ENCODE data around the gene PCDH15. TPM values are rescaled to one million over a fixed set of nuclear protein-coding genes. Genes with fewer than 3 reads are reported as not detected.

The PCDH15 gene
- total RNA-seq, 4 donors from 2014 or later: 0.14 to 0.48 (median 0.37) TPM; not detected in 1

DNA sequence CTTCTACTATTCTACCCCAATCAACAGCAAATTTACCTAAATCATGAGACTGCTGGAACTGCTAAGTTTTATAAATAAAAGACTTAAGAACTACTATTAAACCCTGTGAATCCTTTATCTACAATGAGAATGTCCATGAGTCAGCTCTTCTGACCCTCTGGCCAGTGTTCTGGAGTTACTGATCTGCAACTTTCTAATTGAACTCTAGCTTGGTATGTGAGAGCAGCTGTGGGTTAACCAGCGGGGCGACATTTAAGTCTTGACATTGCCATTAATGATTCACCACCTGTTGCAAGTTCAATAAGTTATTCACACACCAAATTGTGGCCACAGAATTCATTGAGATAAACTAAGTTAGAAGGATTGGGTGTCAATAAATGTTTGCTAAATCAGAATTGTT lies 359.8 kb downstream of the PCDH15 start:
- no peak for DNase-seq
- Histone ChIP-seq H3K4me3 (no peak overlapping the region), H3K4me1 (no peaks in the 10 kb centered on the region), H3K27me3 (no peaks in the 10 kb centered on the region), H3K36me3 (no peaks in the 10 kb centered on the region), H3K9me3 (no peaks in the 10 kb centered on the region), H3K27ac (no peak overlapping the region)
- intact Hi-C loops (cut with DNase I; ENCODE audit: low total_unique reads): no loop called here
- TF ChIP-seq EP300 (IDR thresholded peaks at IDR 0.05; ENCODE audit: low read depth): no peak
- no peak for TF ChIP-seq POLR2A (IDR thresholded peaks at IDR 0.05)
- TF ChIP-seq CTCF (IDR thresholded peaks at IDR 0.05): no peak
- no peak for TF ChIP-seq POLR2AphosphoS5 (IDR thresholded peaks at IDR 0.05)
- WGBS, 2 donors (ENCODE audit: low coverage in 1 of 2): 56 to 68% methylated on average over 2 of the region's 2 CpGs
- in situ Hi-C loops (cut with MboI; ENCODE audit: low pct_ligation_motif_present in 1 of 4, low pct_unique_long_range_greater_than_20kb in 1 of 4, low sequenced_read_pairs in 3 of 4): no loop called here

GRCh38 chr10:54434782-54435181 lies 366.2 kb downstream of the PCDH15 start:
- in situ Hi-C loops (cut with MboI; ENCODE audit: low pct_ligation_motif_present in 1 of 4, low pct_unique_long_range_greater_than_20kb in 1 of 4, low sequenced_read_pairs in 3 of 4) (no loop called here), intact Hi-C loops (cut with DNase I; ENCODE audit: low total_unique reads) (no loop called here)
- Histone ChIP-seq H3K36me3 (no peaks in the 10 kb centered on the region), H3K9me3 (no peaks in the 10 kb centered on the region), H3K4me3 (no peak overlapping the region), H3K27me3 (no peaks in the 10 kb centered on the region), H3K4me1 (no peaks in the 10 kb centered on the region), H3K27ac (no peak overlapping the region)
- no peak for TF ChIP-seq POLR2A (IDR thresholded peaks at IDR 0.05)
- TF ChIP-seq EP300 (IDR thresholded peaks at IDR 0.05; ENCODE audit: low read depth): no peak
- no peak for TF ChIP-seq CTCF (IDR thresholded peaks at IDR 0.05)
- no peak for TF ChIP-seq POLR2AphosphoS5 (IDR thresholded peaks at IDR 0.05)
- no peak for DNase-seq

GRCh38 chr10:54415483-54415882 lies 385.5 kb downstream of the PCDH15 start:
- Histone ChIP-seq H3K9me3 (no peaks in the 10 kb centered on the region), H3K27me3 (no peaks in the 10 kb centered on the region), H3K36me3 (no peaks in the 10 kb centered on the region), H3K4me3 (no peak overlapping the region), H3K4me1 (no peaks in the 10 kb centered on the region), H3K27ac (no peak overlapping the region)
- in situ Hi-C loops (cut with MboI; ENCODE audit: low pct_ligation_motif_present in 1 of 4, low pct_unique_long_range_greater_than_20kb in 1 of 4, low sequenced_read_pairs in 3 of 4) (no loop called here), intact Hi-C loops (cut with DNase I; ENCODE audit: low total_unique reads) (no loop called here)
- 78 to 100% methylated on average over 1 of the region's 1 CpG for WGBS, 2 donors (ENCODE audit: low coverage in 1 of 2)
- no peak for DNase-seq
- TF ChIP-seq CTCF (IDR thresholded peaks at IDR 0.05) (no peak), POLR2A (IDR thresholded peaks at IDR 0.05) (no peak), POLR2AphosphoS5 (IDR thresholded peaks at IDR 0.05) (no peak)

DNA sequence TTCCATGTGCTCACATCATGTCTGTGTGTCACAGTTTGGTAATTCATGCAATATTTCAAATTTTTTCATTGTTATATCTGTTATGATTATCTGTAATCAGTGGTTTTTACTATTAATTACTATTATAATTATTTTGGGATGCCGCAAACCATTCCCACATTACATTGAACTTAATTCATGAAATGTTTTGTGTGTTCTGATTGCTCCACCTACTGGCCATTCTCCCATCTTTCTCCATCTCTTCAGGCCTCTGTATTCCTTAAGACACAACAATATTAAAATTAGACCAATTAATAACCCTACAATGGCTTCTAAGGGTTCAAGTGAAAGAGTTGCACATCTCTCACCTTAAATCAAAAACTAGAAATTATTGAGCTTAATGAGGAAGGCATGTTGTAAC lies 398.5 kb downstream of the PCDH15 start:
- DNase-seq: no peak
- in situ Hi-C loops (cut with MboI; ENCODE audit: low pct_ligation_motif_present in 1 of 4, low pct_unique_long_range_greater_than_20kb in 1 of 4, low sequenced_read_pairs in 3 of 4): no loop called here
- H3K36me3 ChIP-seq: no peaks in the 10 kb centered on the region

More for the DNA sequence above, 398.5 kb downstream of the PCDH15 start:
- no peaks in the 10 kb centered on the region for H3K9me3 ChIP-seq
- H3K4me1 ChIP-seq: no peaks in the 10 kb centered on the region
- TF ChIP-seq EP300 (IDR thresholded peaks at IDR 0.05; ENCODE audit: low read depth) (no peak), POLR2AphosphoS5 (IDR thresholded peaks at IDR 0.05) (no peak), POLR2A (IDR thresholded peaks at IDR 0.05) (no peak), CTCF (IDR thresholded peaks at IDR 0.05) (peak in 4 of 5 experiments; percentile 11 to 37 (median 22))
- no peak overlapping the region for H3K4me3 ChIP-seq
- H3K27me3 ChIP-seq: no peaks in the 10 kb centered on the region
- 54 to 63% methylated on average over 1 of the region's 1 CpG for WGBS, 2 donors (ENCODE audit: low coverage in 1 of 2)
- no peak overlapping the region for H3K27ac ChIP-seq
- intact Hi-C loops (cut with DNase I; ENCODE audit: low total_unique reads): no loop called here
